ENCODE measurements around the gene NR2F6. TPM values are rescaled to one million over a fixed set of nuclear protein-coding genes. Genes with fewer than 3 reads are reported as not detected.
A peak's percentile ranks its signal among the peaks of the same experiment; 100 is the strongest.

The NR2F6 gene
- total RNA-seq, 1 experiment from 2014 or later: 90.8 TPM

GRCh38 chr19:17266026-17266425 lies 20.3 kb upstream of the NR2F6 start:
- Histone ChIP-seq H3K9me3 (ENCODE audit: insufficient read depth, low read depth) (no peaks in the 10 kb centered on the region), H3K79me2 (ENCODE audit: low read depth) (peaks cover 17% of the 10 kb centered on the region), H3F3A (ENCODE audit: insufficient read depth, low read depth) (peaks cover 32% of the 10 kb centered on the region), H3K9me2 (ENCODE audit: insufficient read depth) (no peaks in the 10 kb centered on the region), H4K20me1 (ENCODE audit: insufficient read depth) (no peaks in the 10 kb centered on the region), H3K36me3 (ENCODE audit: low read depth) (peaks cover 5% of the 10 kb centered on the region; the same call in 1 of the 2 replicates), H3K4me2 (peak overlapping the region; percentile 34), H2AFZ (no peak overlapping the region; the same call in 1 of the 2 replicates), H3K4me1 (replicated peaks; ENCODE audit: insufficient read depth) (peaks cover 26% of the 10 kb centered on the region), H3K27me3 (ENCODE audit: insufficient read depth, low read depth) (no peaks in the 10 kb centered on the region), H3K27ac (peak overlapping the region; percentile 70), H3K4me3 (no peak overlapping the region)
- ChIA-PET POLR2A (ENCODE audit: unreplicated experiment) (interaction anchor here (1.4 kb wide), 1 partner anchor 17 kb away, joined by 8 read pairs; no protein-coding TSS in a partner anchor), CTCF (interaction anchor here (0.6 to 0.7 kb wide), 2 partner anchors 8 to 16 kb away, joined by 3 to 6 read pairs; no protein-coding TSS in a partner anchor)
- intact Hi-C loops (cut with micrococcal nuclease; ENCODE audit: unreplicated experiment): no loop called here
- peak in 1 of 2 experiments; percentile 97 for DNase-seq
- TF ChIP-seq EZH2 (IDR thresholded peaks at IDR 0.05; ENCODE audit: low read depth): no peak
- TF ChIP-seq, protein P1, sequence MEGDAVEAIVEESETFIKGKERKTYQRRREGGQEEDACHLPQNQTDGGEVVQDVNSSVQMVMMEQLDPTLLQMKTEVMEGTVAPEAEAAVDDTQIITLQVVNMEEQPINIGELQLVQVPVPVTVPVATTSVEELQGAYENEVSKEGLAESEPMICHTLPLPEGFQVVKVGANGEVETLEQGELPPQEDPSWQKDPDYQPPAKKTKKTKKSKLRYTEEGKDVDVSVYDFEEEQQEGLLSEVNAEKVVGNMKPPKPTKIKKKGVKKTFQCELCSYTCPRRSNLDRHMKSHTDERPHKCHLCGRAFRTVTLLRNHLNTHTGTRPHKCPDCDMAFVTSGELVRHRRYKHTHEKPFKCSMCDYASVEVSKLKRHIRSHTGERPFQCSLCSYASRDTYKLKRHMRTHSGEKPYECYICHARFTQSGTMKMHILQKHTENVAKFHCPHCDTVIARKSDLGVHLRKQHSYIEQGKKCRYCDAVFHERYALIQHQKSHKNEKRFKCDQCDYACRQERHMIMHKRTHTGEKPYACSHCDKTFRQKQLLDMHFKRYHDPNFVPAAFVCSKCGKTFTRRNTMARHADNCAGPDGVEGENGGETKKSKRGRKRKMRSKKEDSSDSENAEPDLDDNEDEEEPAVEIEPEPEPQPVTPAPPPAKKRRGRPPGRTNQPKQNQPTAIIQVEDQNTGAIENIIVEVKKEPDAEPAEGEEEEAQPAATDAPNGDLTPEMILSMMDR (conservative IDR thresholded peaks at IDR 0.05): no peak
- no TSS peak for BruUV-seq (replicated peaks)

DNA sequence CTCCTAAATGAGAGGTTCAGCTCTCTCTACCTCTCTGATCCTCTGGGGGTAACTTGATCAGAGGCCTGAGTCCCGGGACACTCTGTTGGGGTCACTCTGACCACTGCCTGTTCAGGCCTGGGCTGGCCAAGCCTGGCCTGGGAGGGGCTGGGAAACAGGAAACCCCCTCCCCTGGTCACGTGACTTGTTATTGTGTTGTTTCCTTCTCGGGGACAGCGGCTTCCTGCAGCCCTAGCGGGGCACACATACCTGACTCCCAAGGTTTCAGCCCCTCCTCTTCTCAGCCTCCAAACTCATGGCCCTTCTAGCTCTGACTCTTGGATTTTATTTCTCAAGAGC lies 18.9 kb upstream of the NR2F6 start, which contains the start of gene USHBP1:
Gene USHBP1, minus strand, starts transcription at position 105 of the 339 bp plus-strand sequence. CDS start 446 bp downstream, outside the sequence.
- H3K27ac ChIP-seq: peak within 1 kb of the TSS; percentile 70
- no peaks in the 10 kb centered on the region for H4K20me1 ChIP-seq (ENCODE audit: insufficient read depth)
- peak in 1 of 2 experiments; percentile 34 for DNase-seq
- intact Hi-C loops (cut with micrococcal nuclease; ENCODE audit: unreplicated experiment): loop anchor here (5.0 kb wide), 1 partner anchor 37 kb away; the partner anchor contains the start of gene OCEL1
- no peaks in the 10 kb centered on the region for H3K27me3 ChIP-seq (ENCODE audit: insufficient read depth, low read depth)
- no TSS peak for BruUV-seq (replicated peaks)
- no peak within 1 kb of the TSS for H3K4me3 ChIP-seq
- H3F3A ChIP-seq (ENCODE audit: insufficient read depth, low read depth): peaks cover 32% of the 10 kb centered on the region
- peaks cover 17% of the 10 kb centered on the region for H3K79me2 ChIP-seq (ENCODE audit: low read depth)
- H3K9me2 ChIP-seq (ENCODE audit: insufficient read depth): no peaks in the 10 kb centered on the region
- POLR2A ChIA-PET (ENCODE audit: unreplicated experiment): interaction anchor here (0.6 kb wide), 1 partner anchor 9 kb away, joined by 3 read pairs; no protein-coding TSS in a partner anchor
- TF ChIP-seq EZH2 (IDR thresholded peaks at IDR 0.05; ENCODE audit: low read depth): no peak
- TF ChIP-seq, protein P1 (conservative IDR thresholded peaks at IDR 0.05): no peak
- H2AFZ ChIP-seq: no peak within 1 kb of the TSS
- 0 out of 2 replicates have a peak, but pooled peaks cover 3% of the 10 kb centered on the region for H3K36me3 ChIP-seq (ENCODE audit: low read depth)
- H3K4me2 ChIP-seq: peak within 1 kb of the TSS; percentile 34; the same call in 1 of the 2 replicates
- peaks cover 28% of the 10 kb centered on the region for H3K4me1 ChIP-seq (replicated peaks; ENCODE audit: insufficient read depth)
- CTCF ChIA-PET: interaction anchor here (1.0 kb wide), 1 partner anchor 22 kb away, joined by 9 read pairs; no protein-coding TSS in a partner anchor
- H3K9me3 ChIP-seq (ENCODE audit: insufficient read depth, low read depth): no peaks in the 10 kb centered on the region

- Histone ChIP-seq H3K4me3 (no peak overlapping the region), H3K36me3 (ENCODE audit: low read depth) (no peaks in the 10 kb centered on the region), H2AFZ (no peak overlapping the region), H4K20me1 (ENCODE audit: insufficient read depth) (no peaks in the 10 kb centered on the region), H3K27ac (no peak overlapping the region), H3K4me2 (no peak overlapping the region), H3K27me3 (ENCODE audit: insufficient read depth, low read depth) (no peaks in the 10 kb centered on the region), H3K79me2 (ENCODE audit: low read depth) (peaks cover 14% of the 10 kb centered on the region), H3F3A (ENCODE audit: insufficient read depth, low read depth) (peaks cover 32% of the 10 kb centered on the region), H3K4me1 (replicated peaks; ENCODE audit: insufficient read depth) (peaks cover 28% of the 10 kb centered on the region), H3K9me3 (ENCODE audit: insufficient read depth, low read depth) (no peaks in the 10 kb centered on the region), H3K9me2 (ENCODE audit: insufficient read depth) (no peaks in the 10 kb centered on the region)
- TF ChIP-seq, protein P1 (conservative IDR thresholded peaks at IDR 0.05): no peak
- TF ChIP-seq EZH2 (IDR thresholded peaks at IDR 0.05; ENCODE audit: low read depth): no peak
- intact Hi-C loops (cut with micrococcal nuclease; ENCODE audit: unreplicated experiment): loop anchor here (5.0 kb wide), 1 partner anchor 37 kb away; the partner anchor contains the start of gene OCEL1
- ChIA-PET POLR2A (ENCODE audit: unreplicated experiment) (no interaction called here), CTCF (no interaction called here)
- BruUV-seq (replicated peaks): no TSS peak
- peak in 1 of 2 experiments; percentile 32 for DNase-seq
These were observed 18.3 kb upstream of the NR2F6 start for GRCh38 chr19:17263712-17264640.
